NCI-H748 (cell line): ENCODE results near the gene EFHC2.
"Not testable (repeated sequence)": the region's sequence is repeated elsewhere in the genome, so short reads cannot be mapped to it uniquely, and the experiment has no call there.

ENCODE experiments used
- DNase-seq: peaks from one replicate; lab custom pipeline; 2025; ENCODE audit not compliant: unreplicated experiment; lab: John Stamatoyannopoulos, UW

Gene EFHC2

GRCh38 chrX:44303119-44303518 lies 40.4 kb downstream of the EFHC2 start:
- peak; percentile 51 for DNase-seq

GRCh38 chrX:44299177-44299576 lies 44.3 kb downstream of the EFHC2 start:
- DNase-seq, result no peak

GRCh38 chrX:44291468-44292092 lies 51.9 kb downstream of the EFHC2 start:
- DNase-seq, result no peak

- no peak for DNase-seq
These were observed 52.8 kb downstream of the EFHC2 start for GRCh38 chrX:44290718-44291117.

- DNase-seq, result no peak
These were observed 60.7 kb downstream of the EFHC2 start for GRCh38 chrX:44282753-44283152.

- DNase-seq, result no peak
These were observed 63.4 kb downstream of the EFHC2 start for GRCh38 chrX:44280116-44280515.

- DNase-seq, result no peak
These were observed 69.4 kb downstream of the EFHC2 start for GRCh38 chrX:44274096-44274495.

- DNase-seq, result no peak
These were observed 75.6 kb downstream of the EFHC2 start for GRCh38 chrX:44267861-44268260.

- no peak for DNase-seq
These were observed 76.4 kb downstream of the EFHC2 start for GRCh38 chrX:44267116-44267515.

- DNase-seq, result no peak
These were observed 77.9 kb downstream of the EFHC2 start for GRCh38 chrX:44265559-44265958.

GRCh38 chrX:44264936-44265335 lies 78.5 kb downstream of the EFHC2 start:
- DNase-seq, result no peak

- DNase-seq, result no peak
These were observed 82.2 kb downstream of the EFHC2 start for GRCh38 chrX:44261286-44261685.

GRCh38 chrX:44260609-44261008 lies 82.9 kb downstream of the EFHC2 start:
- DNase-seq, result no peak

GRCh38 chrX:44255742-44256141 lies 87.7 kb downstream of the EFHC2 start:
- DNase-seq, result not testable (repeated sequence)

GRCh38 chrX:44253575-44253942 lies 89.9 kb downstream of the EFHC2 start:
- DNase-seq, result no peak

- DNase-seq, result peak; percentile 90
These were observed 90.5 kb downstream of the EFHC2 start for GRCh38 chrX:44252688-44253574.

- DNase-seq, result no peak
These were observed 96.0 kb downstream of the EFHC2 start for GRCh38 chrX:44247468-44247867.

- DNase-seq, result no peak
These were observed 96.6 kb downstream of the EFHC2 start for GRCh38 chrX:44246826-44247225.

GRCh38 chrX:44245733-44246132 lies 97.7 kb downstream of the EFHC2 start:
- DNase-seq, result no peak

GRCh38 chrX:44244008-44244407 lies 99.5 kb downstream of the EFHC2 start:
- peak; percentile 45 for DNase-seq

GRCh38 chrX:44241546-44241945 lies 101.9 kb downstream of the EFHC2 start:
- DNase-seq, result no peak

- DNase-seq, result peak; percentile 9
These were observed 103.4 kb downstream of the EFHC2 start for GRCh38 chrX:44240036-44240435.
